Endodermal cell (in vitro differentiated cells): ENCODE results near the gene MINK1. TPM values are rescaled to one million over a fixed set of nuclear protein-coding genes. Genes with fewer than 3 reads are reported as not detected.

Source experiments
- DNase-seq: peaks from one replicate; pipeline ENCODE4 v3.0.0-alpha.2; 2017
- H3K27ac ChIP-seq: 2 replicates; pipeline ENCODE4 v1.5.1; 2013; ENCODE audit warnings: mild to moderate bottlenecking, low read depth, low read length, moderate library complexity
- H3K27me3 ChIP-seq: 2 replicates; pipeline ENCODE4 v1.6.1; 2013; ENCODE audit warnings: mild to moderate bottlenecking, low read length, moderate library complexity; ENCODE audit not compliant: insufficient read depth, control insufficient read depth, poor library complexity, severe bottlenecking
- H3K36me3 ChIP-seq: 2 replicates; pipeline ENCODE4 v1.7.0; 2013; ENCODE audit warnings: mild to moderate bottlenecking, low read length, moderate library complexity; ENCODE audit not compliant: control insufficient read depth, insufficient read depth
- H3K4me1 ChIP-seq: one replicate; pipeline ENCODE4 v1.7.0; 2013; ENCODE audit warnings: low read length; ENCODE audit not compliant: control insufficient read depth, insufficient read depth
- H3K4me3 ChIP-seq: 2 replicates; pipeline ENCODE4 v1.5.1; 2013; ENCODE audit warnings: mild to moderate bottlenecking, low read length, moderate library complexity
- H3K9ac ChIP-seq: 2 replicates; pipeline ENCODE4 v1.6.1; 2013; ENCODE audit warnings: mild to moderate bottlenecking, low read length, moderate library complexity; ENCODE audit not compliant: poor library complexity, severe bottlenecking; ENCODE audit errors: extremely low read depth
- H3K9me3 ChIP-seq: 2 replicates; pipeline ENCODE4 v1.6.1; 2013; ENCODE audit warnings: mild to moderate bottlenecking, low read length, moderate library complexity; ENCODE audit not compliant: control insufficient read depth
- H3K27ac Mint-ChIP-seq: 2 replicates; pipeline ENCODE4 v1.8.0; 2020; ENCODE audit warnings: mixed read lengths
- H3K27me3 Mint-ChIP-seq: 2 replicates; pipeline ENCODE4 v1.8.0; 2021; ENCODE audit warnings: mild to moderate bottlenecking, mixed read lengths; ENCODE audit not compliant: insufficient read depth
- H3K36me3 Mint-ChIP-seq: 2 replicates; pipeline ENCODE4 v1.8.0; 2020; ENCODE audit warnings: low read depth, mixed read lengths
- H3K4me1 Mint-ChIP-seq: 2 replicates; pipeline ENCODE4 v1.8.0; 2020; ENCODE audit warnings: mixed read lengths
- H3K4me3 Mint-ChIP-seq: 2 replicates; pipeline ENCODE4 v1.8.0; 2020; ENCODE audit warnings: mild to moderate bottlenecking, moderate library complexity, mixed read lengths
- H3K9me3 Mint-ChIP-seq: 2 replicates; pipeline ENCODE4 v1.8.0; 2020; ENCODE audit warnings: mild to moderate bottlenecking, mixed read lengths
- WGBS, 2 experiments: methylation state at CpG; one replicate each; pipeline versions ENCODE4 v1.1.5 to v1.1.7; 2013; ENCODE audit warnings: missing lambda C conversion rate in 2 of 2, mixed read lengths in 1 of 2; ENCODE audit not compliant: insufficient coverage in 1 of 2, insufficient read length in 1 of 2; 5-methylcytosine and 5-hydroxymethylcytosine counted together
- total RNA-seq, 2 donors: library from RNA; stranded (reverse); fragmentation: NEBNext Ultra II Directional in 1 of 2; extraction: Animal tissue kit (Norgen Biotek cat#: 25700) in 1 of 2; gene quantifications; 2 replicates in 1 of 2; 3 replicates in 1 of 2; pipeline ENCODE4 v1.2.1, GENCODE V29; 2021
- TF ChIP-seq, protein P1 (sequence below): fragments of 200-600 bp; sonication (generic); conservative IDR thresholded peaks from 2 replicates; pipeline ENCODE4 v1.5.0; 2021; ENCODE audit warnings: antibody characterized with exemption, mild to moderate bottlenecking

MINK1 gene
- total RNA-seq, 2 donors from 2014 or later, result 75.0 to 79.7 TPM

DNA sequence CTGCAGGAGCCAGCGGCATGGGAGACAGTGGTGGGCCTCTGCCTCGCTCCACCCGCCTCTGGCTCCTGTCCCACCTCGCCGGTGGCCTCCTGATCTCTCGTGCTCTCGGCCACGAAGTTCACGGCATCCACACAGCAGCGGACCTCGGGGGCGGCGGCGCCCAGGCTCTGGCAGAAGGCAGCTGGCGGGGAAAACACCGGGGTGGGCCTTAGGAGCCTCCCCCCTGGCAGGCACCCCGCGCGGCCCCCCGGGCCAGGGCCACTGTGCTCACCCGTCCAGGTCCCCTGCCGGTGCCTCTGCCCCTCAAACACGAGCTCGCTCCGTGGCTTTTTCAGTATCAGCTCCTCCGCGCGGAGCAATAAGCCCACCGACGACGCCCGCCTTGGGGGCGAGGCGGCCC, 65.8 kb downstream of the MINK1 start:
- H3K27ac ChIP-seq, result no peak overlapping the region
- peaks cover 12% of the 10 kb centered on the region for H3K36me3 ChIP-seq
- Mint-ChIP-seq H3K9me3 (no peaks in the 10 kb centered on the region), H3K27me3 (peaks cover 11% of the 10 kb centered on the region), H3K36me3 (peaks cover 17% of the 10 kb centered on the region), H3K27ac (no peak overlapping the region), H3K4me3 (peak overlapping the region; percentile 68), H3K4me1 (peaks cover 6% of the 10 kb centered on the region)
- DNase-seq, result no peak
- TF ChIP-seq, protein P1, sequence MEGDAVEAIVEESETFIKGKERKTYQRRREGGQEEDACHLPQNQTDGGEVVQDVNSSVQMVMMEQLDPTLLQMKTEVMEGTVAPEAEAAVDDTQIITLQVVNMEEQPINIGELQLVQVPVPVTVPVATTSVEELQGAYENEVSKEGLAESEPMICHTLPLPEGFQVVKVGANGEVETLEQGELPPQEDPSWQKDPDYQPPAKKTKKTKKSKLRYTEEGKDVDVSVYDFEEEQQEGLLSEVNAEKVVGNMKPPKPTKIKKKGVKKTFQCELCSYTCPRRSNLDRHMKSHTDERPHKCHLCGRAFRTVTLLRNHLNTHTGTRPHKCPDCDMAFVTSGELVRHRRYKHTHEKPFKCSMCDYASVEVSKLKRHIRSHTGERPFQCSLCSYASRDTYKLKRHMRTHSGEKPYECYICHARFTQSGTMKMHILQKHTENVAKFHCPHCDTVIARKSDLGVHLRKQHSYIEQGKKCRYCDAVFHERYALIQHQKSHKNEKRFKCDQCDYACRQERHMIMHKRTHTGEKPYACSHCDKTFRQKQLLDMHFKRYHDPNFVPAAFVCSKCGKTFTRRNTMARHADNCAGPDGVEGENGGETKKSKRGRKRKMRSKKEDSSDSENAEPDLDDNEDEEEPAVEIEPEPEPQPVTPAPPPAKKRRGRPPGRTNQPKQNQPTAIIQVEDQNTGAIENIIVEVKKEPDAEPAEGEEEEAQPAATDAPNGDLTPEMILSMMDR, result no peak
- H3K4me1 ChIP-seq, result no peaks in the 10 kb centered on the region
- H3K9me3 ChIP-seq, result no peaks in the 10 kb centered on the region
- no peak overlapping the region for H3K9ac ChIP-seq
- 88% methylated on average over 10 to 34 of the region's 34 CpGs for WGBS, 2 experiments
- no peak overlapping the region for H3K4me3 ChIP-seq
- H3K27me3 ChIP-seq, result no peaks in the 10 kb centered on the region

DNA sequence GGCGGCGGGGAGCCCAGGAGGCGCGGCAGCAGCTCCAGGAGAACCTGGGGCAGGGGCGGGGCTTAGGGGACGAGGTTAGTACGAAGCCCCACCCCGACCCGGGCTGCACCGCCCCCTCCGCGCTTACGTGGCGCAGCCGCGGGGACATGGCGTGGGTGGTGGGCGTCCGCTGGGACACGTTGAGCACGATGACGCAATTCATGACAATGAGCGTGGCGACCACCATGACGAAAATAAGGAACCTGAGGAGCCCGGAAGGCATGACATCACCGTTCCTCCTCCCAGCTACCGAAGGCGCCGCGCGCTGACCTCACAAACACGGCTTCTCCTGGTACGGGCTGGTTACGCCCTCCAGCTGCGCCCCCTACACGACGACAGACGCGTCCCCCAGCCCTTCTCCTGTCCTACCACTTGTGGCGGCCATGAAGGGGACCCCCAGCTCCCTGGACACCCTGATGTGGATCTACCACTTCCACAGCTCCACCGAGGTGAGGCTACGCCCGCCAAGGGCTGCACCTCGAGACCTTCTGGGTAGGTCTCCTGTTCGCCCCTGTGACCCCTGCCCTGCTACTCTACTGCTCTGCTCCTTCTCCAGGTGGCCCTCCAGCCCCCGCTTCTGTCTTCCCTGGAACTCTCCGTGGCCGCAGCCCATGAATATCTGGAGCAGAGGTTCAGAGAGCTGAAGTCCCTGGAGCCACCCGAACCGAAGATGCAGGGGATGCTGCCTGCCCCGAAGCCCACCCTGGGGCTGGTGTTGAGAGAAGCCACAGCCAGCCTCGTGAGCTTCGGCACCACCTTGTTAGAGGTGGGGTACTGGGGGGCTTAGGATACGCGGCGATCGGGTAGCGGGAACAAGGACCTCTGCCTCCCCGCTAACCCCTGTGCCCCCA, 66.4 kb downstream of the MINK1 start, which contains the start of gene C17orf107:
Gene C17orf107, plus strand, starts transcription at position 196 of the 890 bp plus-strand sequence. Its CDS starts 227 bp downstream, at position 423.
- no peaks in the 10 kb centered on the region for H3K4me1 ChIP-seq
- H3K27me3 ChIP-seq, result no peaks in the 10 kb centered on the region
- no peak within 1 kb of the TSS for H3K4me3 ChIP-seq
- H3K9me3 ChIP-seq, result no peaks in the 10 kb centered on the region
- H3K4me1 Mint-ChIP-seq, result peaks cover 6% of the 10 kb centered on the region
- no peak within 1 kb of the TSS for H3K9ac ChIP-seq
- H3K36me3 ChIP-seq, result peaks cover 9% of the 10 kb centered on the region
- H3K27me3 Mint-ChIP-seq, result peaks cover 12% of the 10 kb centered on the region
- H3K27ac Mint-ChIP-seq, result peak within 1 kb of the TSS; percentile 88
- DNase-seq, result peak; percentile 91
- peak within 1 kb of the TSS; percentile 17 for H3K27ac ChIP-seq
- TF ChIP-seq, protein P1, result no peak
- H3K4me3 Mint-ChIP-seq, result peak within 1 kb of the TSS; percentile 68
- H3K36me3 Mint-ChIP-seq, result peaks cover 15% of the 10 kb centered on the region
- WGBS, 2 experiments, result 85 to 87% methylated on average over 50 to 60 of the region's 60 CpGs
- no peaks in the 10 kb centered on the region for H3K9me3 Mint-ChIP-seq

DNA sequence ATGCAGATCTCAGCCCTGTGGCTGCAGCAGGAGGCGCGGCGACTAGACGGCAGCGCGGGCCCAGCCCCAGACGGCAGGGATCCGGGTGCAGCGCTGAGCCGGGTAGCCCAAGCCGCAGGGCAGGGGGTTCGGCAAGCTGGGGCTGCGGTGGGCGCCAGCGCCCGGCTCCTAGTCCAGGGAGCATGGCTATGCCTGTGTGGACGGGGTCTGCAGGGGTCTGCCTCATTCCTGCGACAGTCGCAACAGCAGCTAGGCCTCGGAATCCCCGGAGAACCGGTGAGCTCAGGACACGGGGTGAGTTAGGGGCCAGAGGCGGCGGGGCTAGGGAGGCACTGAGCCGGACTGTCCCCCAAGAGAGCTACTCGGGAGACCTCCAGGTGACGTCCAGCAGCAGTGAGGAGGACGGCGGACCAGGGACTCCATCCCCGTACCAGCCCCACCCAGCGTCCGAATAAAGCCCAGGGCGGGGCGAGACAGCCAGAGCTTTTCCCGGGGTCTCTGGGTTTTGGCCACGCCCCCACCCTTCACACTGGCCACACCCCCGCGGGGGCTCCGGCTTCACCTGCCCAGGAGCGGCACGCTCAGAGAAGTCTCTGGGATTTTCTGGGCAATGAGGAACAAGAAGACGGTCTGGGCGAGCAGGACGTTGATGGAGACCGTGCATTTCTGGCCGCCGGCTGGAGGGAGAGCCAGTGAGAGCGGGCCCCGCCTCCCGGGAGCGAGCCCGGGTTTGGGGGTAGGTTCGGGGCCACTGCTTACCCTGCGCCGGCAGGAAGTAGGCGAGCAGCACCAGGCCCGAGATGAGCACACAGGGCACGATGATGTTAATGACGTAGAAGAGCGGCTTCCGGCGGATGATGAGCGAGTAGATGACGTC, 67.3 kb downstream of the MINK1 start:
- TF ChIP-seq, protein P1, result no peak
- Histone ChIP-seq H3K9me3 (no peaks in the 10 kb centered on the region), H3K4me3 (no peak overlapping the region), H3K27me3 (no peaks in the 10 kb centered on the region), H3K36me3 (peaks cover under 1% of the 10 kb centered on the region), H3K27ac (no peak overlapping the region), H3K9ac (no peak overlapping the region), H3K4me1 (no peaks in the 10 kb centered on the region)
- Mint-ChIP-seq H3K27me3 (peaks cover 16% of the 10 kb centered on the region), H3K36me3 (peaks cover 12% of the 10 kb centered on the region), H3K4me1 (peaks cover 6% of the 10 kb centered on the region), H3K9me3 (no peaks in the 10 kb centered on the region), H3K4me3 (peak overlapping the region; percentile 68), H3K27ac (no peak overlapping the region)
- peak; percentile 97 for DNase-seq
- WGBS, 2 experiments, result 93 to 96% methylated on average over 56 to 65 of the region's 65 CpGs
